Tibial nerve (tissue), 3 donors: ENCODE measurements around the gene TEAD2.

Experiments
- CTCF ChIP-seq, 5 experiments: fragments of 200-600 bp in 3 of 5; fragments of 450-650 bp in 2 of 5; sonication (generic) in 3 of 5; IDR thresholded peaks; one replicate each; pipeline ENCODE4 v1.5.1; 2016 to 2019; ENCODE audit warnings: antibody characterized with exemption in 5 of 5, mild to moderate bottlenecking in 3 of 5, moderate library complexity in 2 of 5
- POLR2A ChIP-seq, 2 donors: fragments of 450-650 bp; IDR thresholded peaks; one replicate each; pipeline ENCODE4 v1.6.1; 2017; ENCODE audit warnings: antibody characterized with exemption in 2 of 2, mild to moderate bottlenecking in 2 of 2, moderate library complexity in 2 of 2

- TF ChIP-seq CTCF (IDR thresholded peaks at IDR 0.05) (no peak), POLR2A (IDR thresholded peaks at IDR 0.05) (no peak)
Observed at GRCh38 chr19:49355909-49356353, 6.3 kb downstream of the TEAD2 start.
